Muscle of leg (tissue), 11 donors: ENCODE data around the gene FMO5. TPM values are rescaled to one million over a fixed set of nuclear protein-coding genes. Genes with fewer than 3 reads are reported as not detected.
"Not testable (repeated sequence)": the region's sequence is repeated elsewhere in the genome, so short reads cannot be mapped to it uniquely, and the experiment has no call there.

Experiments
- DNase-seq: peaks from one replicate; pipeline ENCODE4 v3.0.0; 2013
- H3K27ac ChIP-seq: one replicate; pipeline ENCODE4 v1.5.1; 2013; ENCODE audit warnings: mild to moderate bottlenecking, low read length, control low read depth
- H3K27me3 ChIP-seq: one replicate; pipeline ENCODE4 v1.6.1; 2013; ENCODE audit warnings: low read length; ENCODE audit not compliant: control insufficient read depth, insufficient read depth
- H3K36me3 ChIP-seq: one replicate; pipeline ENCODE4 v1.6.1; 2013; ENCODE audit warnings: low read length; ENCODE audit not compliant: control insufficient read depth, insufficient read depth
- H3K4me1 ChIP-seq: one replicate; pipeline ENCODE4 v1.6.1; 2013; ENCODE audit warnings: low read length; ENCODE audit not compliant: control insufficient read depth, insufficient read depth
- H3K4me3 ChIP-seq: one replicate; pipeline ENCODE4 v1.5.1; 2013; ENCODE audit warnings: low read length, control low read depth
- H3K9me3 ChIP-seq: replicated peaks from 2 replicates; pipeline ENCODE4 v1.6.1; 2013; ENCODE audit warnings: low read depth, low read length; ENCODE audit not compliant: control insufficient read depth
- WGBS: methylation state at CpG from one replicate; pipeline ENCODE4 v1.1.5; 2013; ENCODE audit warnings: missing lambda C conversion rate; ENCODE audit not compliant: insufficient coverage; 5-methylcytosine and 5-hydroxymethylcytosine counted together
- polyA plus RNA-seq, 8 donors: library from polyadenylated mRNA; unstranded; fragments of 120-200 nt; gene quantifications; one replicate each; pipeline versions ENCODE4 v1.2.1 to v1.2.3, GENCODE V29; 2013; ENCODE audit warnings: inconsistent platforms in 1 of 8, low replicate concordance in 1 of 8; ENCODE audit not compliant: insufficient read length in 8 of 8, insufficient read depth in 1 of 8
- total RNA-seq: library from RNA; stranded (reverse); fragments of 120-200 nt; gene quantifications from one replicate; pipeline ENCODE4 v1.2.4, GENCODE V29; 2013

FMO5 gene
- total and polyA plus RNA-seq, 9 donors: 1.0 to 2.5 (median 2.1) TPM

GRCh38 chr1:147208619-147209018 lies 16.5 kb downstream of the FMO5 start:
- 83% methylated on average over 1 of the region's 7 CpGs for WGBS
- H3K9me3 ChIP-seq: no peaks in the 10 kb centered on the region
- H3K36me3 ChIP-seq: no peaks in the 10 kb centered on the region
- no peak for DNase-seq
- H3K4me1 ChIP-seq: no peaks in the 10 kb centered on the region
- no peak overlapping the region for H3K27ac ChIP-seq
- H3K4me3 ChIP-seq: no peak overlapping the region
- no peaks in the 10 kb centered on the region for H3K27me3 ChIP-seq

DNA sequence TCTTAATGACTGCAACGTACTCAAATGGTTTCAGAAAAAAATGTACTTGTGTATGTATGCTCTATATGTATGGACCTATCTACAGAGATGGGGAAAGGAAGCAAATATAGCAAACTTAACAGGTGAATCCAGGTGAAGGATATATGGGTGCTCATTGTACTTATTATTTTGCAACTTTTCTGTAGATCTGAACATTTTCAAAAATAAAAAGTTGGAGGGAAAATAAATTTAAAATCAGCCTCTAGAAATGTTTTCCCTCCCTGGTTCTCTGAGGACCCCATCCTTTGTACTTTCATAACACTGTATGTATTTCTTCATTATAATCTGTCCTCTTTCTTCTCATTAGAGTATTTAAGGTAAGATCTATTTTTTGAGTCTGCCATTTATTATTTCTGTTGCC lies 17.9 kb downstream of the FMO5 start:
- H3K27me3 ChIP-seq: no peaks in the 10 kb centered on the region
- no peaks in the 10 kb centered on the region for H3K36me3 ChIP-seq
- no peak for DNase-seq
- H3K4me3 ChIP-seq: no peak overlapping the region
- no CpG with 5 or more reads among the region's 1 CpG for WGBS
- no peaks in the 10 kb centered on the region for H3K4me1 ChIP-seq
- H3K27ac ChIP-seq: no peak overlapping the region
- H3K9me3 ChIP-seq: no peaks in the 10 kb centered on the region

DNA sequence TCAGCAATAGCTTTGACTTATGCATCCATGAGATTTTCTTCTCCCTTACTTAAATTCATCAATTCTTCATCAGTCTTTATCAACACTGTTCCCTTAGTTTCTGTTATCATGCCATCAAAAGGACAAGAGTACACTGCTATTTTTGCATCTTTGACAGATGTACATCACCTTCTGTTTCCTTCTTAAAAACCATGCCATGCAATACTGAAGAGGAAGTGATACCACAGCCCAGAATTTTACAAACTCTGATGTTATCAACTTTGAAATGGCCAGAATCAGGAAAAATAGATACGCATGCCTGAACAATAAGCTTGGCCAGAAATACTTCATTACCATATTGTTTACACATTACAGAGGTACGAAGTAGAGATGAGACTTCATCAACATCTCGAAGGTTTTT lies 21.1 kb downstream of the FMO5 start:
- Histone ChIP-seq H3K9me3 (no peaks in the 10 kb centered on the region), H3K27me3 (no peaks in the 10 kb centered on the region), H3K4me1 (no peaks in the 10 kb centered on the region), H3K27ac (no peak overlapping the region), H3K4me3 (no peak overlapping the region), H3K36me3 (no peaks in the 10 kb centered on the region)
- 83% methylated on average over 3 of the region's 3 CpGs for whole genome bisulfite sequencing
- DNase-seq: no peak

DNA sequence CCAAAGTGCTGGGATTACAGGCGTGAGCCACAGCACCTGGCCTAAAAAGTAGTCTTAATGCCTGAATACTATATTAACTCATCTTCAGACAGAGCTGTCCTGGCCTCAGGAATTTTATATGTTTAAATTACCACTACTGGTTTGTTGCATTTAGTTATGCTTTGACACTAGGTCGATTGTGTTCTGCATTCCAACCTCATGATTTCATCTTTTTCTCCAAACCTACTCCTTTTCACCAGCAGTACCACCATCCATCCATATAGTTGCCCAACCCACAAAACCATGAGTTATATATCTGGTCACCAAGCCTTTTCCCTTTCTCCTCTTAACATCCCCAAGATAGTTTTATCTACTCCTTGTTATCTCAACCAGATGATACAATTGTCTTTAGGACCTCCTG lies 22.6 kb downstream of the FMO5 start:
- Histone ChIP-seq H3K36me3 (no peaks in the 10 kb centered on the region), H3K27me3 (no peaks in the 10 kb centered on the region), H3K27ac (no peak overlapping the region), H3K9me3 (no peaks in the 10 kb centered on the region), H3K4me1 (no peaks in the 10 kb centered on the region), H3K4me3 (no peak overlapping the region)
- DNase-seq: no peak
- WGBS: 89% methylated on average over 1 of the region's 2 CpGs

DNA sequence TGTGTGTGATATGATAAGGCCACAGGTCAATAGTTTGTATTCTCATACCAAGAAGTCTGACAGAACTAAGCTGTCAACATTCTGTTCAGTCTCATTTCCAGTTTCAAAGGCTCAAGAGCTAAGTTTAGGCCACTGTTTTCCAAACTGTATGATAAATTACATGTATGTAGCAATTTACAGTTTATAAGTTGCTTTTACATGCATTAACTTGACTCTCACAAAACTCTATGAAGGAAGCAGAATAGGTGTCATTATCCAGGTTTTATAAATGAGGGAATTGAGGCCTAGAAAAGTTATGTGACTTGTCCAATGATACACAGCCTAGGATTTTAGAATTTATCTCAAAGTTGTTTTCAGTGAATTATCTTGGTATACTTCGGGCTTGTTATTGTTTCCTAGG lies 23.4 kb downstream of the FMO5 start:
- Histone ChIP-seq H3K27me3 (no peaks in the 10 kb centered on the region), H3K36me3 (no peaks in the 10 kb centered on the region), H3K4me3 (no peak overlapping the region), H3K4me1 (no peaks in the 10 kb centered on the region), H3K27ac (no peak overlapping the region), H3K9me3 (no peaks in the 10 kb centered on the region)
- DNase-seq: no peak
- no CpG with 5 or more reads among the region's 1 CpG for WGBS

DNA sequence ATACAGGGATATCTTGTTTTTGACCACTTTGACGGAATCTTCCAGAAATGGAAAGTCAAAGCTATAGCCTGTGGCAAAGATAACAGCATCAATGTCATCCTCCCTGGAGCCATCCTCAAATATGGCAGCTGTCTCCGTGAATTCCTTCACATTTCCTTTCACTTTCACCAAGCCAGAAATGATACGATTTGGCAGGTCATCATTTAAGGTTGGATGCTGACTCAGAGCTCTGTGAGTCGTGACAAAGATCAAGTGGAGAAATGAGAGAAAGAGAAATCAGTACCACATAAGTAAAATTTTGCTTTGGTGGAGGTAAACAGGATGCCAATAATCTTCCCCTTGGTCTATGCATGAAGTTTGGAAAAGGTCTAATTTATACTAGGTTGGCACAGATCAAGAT lies 23.9 kb downstream of the FMO5 start:
- Histone ChIP-seq H3K36me3 (no peaks in the 10 kb centered on the region), H3K27me3 (no peaks in the 10 kb centered on the region), H3K27ac (no peak overlapping the region), H3K4me1 (no peaks in the 10 kb centered on the region), H3K9me3 (no peaks in the 10 kb centered on the region), H3K4me3 (no peak overlapping the region)
- DNase-seq: no peak
- WGBS: no CpG with 5 or more reads among the region's 4 CpGs

GRCh38 chr1:147197324-147197723 lies 27.8 kb downstream of the FMO5 start:
- not testable (repeated sequence) for H3K27ac ChIP-seq, H3K36me3 ChIP-seq, DNase-seq, H3K9me3 ChIP-seq, H3K4me1 ChIP-seq, H3K4me3 ChIP-seq, H3K27me3 ChIP-seq
- 84% methylated on average over 2 of the region's 3 CpGs for WGBS

DNA sequence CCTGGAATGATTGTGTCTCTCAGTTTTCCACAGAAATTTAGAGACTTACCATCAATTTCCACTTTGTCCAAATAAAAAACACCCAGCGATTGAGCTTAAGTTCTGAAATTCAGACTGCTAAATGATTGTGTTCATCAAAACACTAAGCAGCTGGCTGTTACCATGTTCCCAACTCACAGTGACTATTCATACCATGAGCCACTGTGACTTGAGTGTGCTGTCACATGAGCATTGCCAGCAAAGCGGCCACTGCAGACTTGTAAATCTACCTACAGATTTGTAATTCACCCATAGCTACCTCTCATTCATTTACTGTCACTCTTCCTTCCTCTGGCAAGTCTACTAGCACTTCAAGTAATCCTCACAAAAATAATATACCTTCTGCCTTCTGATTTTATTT lies 35.6 kb downstream of the FMO5 start:
- 83% methylated on average over 2 of the region's 2 CpGs for WGBS
- no peak for DNase-seq
- no peaks in the 10 kb centered on the region for H3K9me3 ChIP-seq

GRCh38 chr1:147185432-147185831 lies 39.7 kb downstream of the FMO5 start:
- DNase-seq: no peak
- H3K27ac ChIP-seq: no peak overlapping the region
- H3K4me3 ChIP-seq: no peak overlapping the region
- no CpG with 5 or more reads among the region's 2 CpGs for WGBS
- H3K4me1 ChIP-seq: no peaks in the 10 kb centered on the region
- no peaks in the 10 kb centered on the region for H3K9me3 ChIP-seq
- H3K27me3 ChIP-seq: no peaks in the 10 kb centered on the region
- H3K36me3 ChIP-seq: no peaks in the 10 kb centered on the region

More for the DNA sequence above, 35.6 kb downstream of the FMO5 start:
- Histone ChIP-seq H3K27ac (no peak overlapping the region), H3K4me1 (no peaks in the 10 kb centered on the region), H3K36me3 (no peaks in the 10 kb centered on the region), H3K27me3 (no peaks in the 10 kb centered on the region), H3K4me3 (no peak overlapping the region)

DNA sequence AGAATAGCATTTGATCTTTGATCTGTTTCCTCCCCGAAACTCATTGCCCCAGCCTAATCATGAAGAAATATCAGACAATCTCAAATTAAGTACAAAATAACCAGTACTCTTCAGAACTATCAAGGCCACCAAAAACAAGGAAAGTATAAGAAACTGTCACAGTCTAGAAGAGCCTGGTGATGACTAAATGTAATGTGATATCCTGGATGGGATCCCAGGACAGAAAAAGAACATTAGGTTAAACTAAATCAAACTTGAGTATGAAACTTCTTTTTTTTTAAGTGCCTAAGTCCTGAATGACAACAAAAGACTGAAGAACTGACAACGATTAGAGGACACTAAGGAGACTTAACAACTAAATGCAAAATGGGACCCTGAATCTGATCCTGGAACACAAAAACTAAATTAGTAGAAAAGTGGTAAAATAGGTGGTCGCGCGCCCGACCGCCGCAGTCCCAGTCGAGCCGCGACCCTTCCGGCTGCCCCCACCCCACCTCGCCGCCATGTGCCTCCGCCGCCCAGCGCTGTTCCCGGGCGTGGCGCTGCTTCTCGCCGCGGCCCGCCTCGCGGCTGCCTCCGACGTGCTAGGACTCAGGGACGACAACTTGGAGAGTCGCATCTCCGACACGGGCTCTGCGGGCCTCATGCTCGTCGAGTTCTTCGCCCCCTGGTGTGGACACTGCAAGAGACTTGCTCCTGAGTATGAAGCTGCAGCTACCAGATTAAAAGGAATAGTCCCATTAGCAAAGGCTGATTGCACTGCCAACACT lies 47.3 kb downstream of the FMO5 start:
- H3K36me3 ChIP-seq: no peaks in the 10 kb centered on the region
- peak; percentile 13 for DNase-seq
- WGBS: 10% methylated on average over 34 of the region's 36 CpGs
- H3K27me3 ChIP-seq: no peaks in the 10 kb centered on the region
- H3K4me3 ChIP-seq: no peak overlapping the region
- H3K4me1 ChIP-seq: peaks cover 5% of the 10 kb centered on the region
- peaks cover 3% of the 10 kb centered on the region for H3K9me3 ChIP-seq
- no peak overlapping the region for H3K27ac ChIP-seq
